Suprapubic skin (tissue), 3 donors: ENCODE results near the gene FKBP3.

Experiments used
- POLR2A ChIP-seq, 2 donors: fragments of 450-650 bp; IDR thresholded peaks; one replicate each; pipeline ENCODE4 v1.6.1; 2017; ENCODE audit warnings: antibody characterized with exemption in 2 of 2, mild to moderate bottlenecking in 2 of 2, moderate library complexity in 2 of 2
- TF ChIP-seq, protein P1 (sequence below), 2 donors: fragments of 200-600 bp in 1 of 2; fragments of 450-650 bp in 1 of 2; sonication (generic) in 1 of 2; IDR thresholded peaks; one replicate each; pipeline ENCODE4 v1.5.1; 2016 to 2019; ENCODE audit warnings: antibody characterized with exemption in 2 of 2, mild to moderate bottlenecking in 1 of 2, moderate library complexity in 1 of 2

DNA sequence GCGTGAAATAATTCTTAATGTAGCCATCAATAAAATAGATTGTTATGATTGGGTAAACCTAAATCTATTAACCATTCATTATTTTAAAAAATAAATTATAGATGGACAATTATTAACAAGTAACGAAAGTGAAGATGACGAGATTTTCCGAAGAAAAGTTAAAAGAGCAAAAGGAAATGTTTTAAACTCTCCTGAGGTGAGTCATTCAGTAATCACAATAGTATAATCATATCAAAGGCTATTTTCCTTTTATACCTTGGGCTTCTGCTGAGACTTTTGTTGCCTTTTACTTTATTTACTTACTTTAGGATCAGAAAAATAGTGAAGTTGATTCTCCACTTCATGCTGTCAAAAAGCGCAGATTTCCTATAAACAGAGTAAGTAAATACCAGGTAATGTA is 47.0 kb upstream of the FKBP3 start:
- no peak for TF ChIP-seq POLR2A (IDR thresholded peaks at IDR 0.05)
- TF ChIP-seq, protein P1, sequence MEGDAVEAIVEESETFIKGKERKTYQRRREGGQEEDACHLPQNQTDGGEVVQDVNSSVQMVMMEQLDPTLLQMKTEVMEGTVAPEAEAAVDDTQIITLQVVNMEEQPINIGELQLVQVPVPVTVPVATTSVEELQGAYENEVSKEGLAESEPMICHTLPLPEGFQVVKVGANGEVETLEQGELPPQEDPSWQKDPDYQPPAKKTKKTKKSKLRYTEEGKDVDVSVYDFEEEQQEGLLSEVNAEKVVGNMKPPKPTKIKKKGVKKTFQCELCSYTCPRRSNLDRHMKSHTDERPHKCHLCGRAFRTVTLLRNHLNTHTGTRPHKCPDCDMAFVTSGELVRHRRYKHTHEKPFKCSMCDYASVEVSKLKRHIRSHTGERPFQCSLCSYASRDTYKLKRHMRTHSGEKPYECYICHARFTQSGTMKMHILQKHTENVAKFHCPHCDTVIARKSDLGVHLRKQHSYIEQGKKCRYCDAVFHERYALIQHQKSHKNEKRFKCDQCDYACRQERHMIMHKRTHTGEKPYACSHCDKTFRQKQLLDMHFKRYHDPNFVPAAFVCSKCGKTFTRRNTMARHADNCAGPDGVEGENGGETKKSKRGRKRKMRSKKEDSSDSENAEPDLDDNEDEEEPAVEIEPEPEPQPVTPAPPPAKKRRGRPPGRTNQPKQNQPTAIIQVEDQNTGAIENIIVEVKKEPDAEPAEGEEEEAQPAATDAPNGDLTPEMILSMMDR (IDR thresholded peaks at IDR 0.05): no peak
